Fibroblast of pulmonary artery (primary cell): ENCODE data around the gene CA5A.
A peak's percentile ranks its signal among the peaks of the same experiment; 100 is the strongest.

Source experiments
- DNase-seq: peaks from one replicate; pipeline ENCODE4 v3.0.0-alpha.2; 2010; ENCODE audit warnings: low read depth
- H3K4me3 ChIP-seq: replicated peaks from 2 replicates; pipeline ENCODE4 v1.5.1; 2011; ENCODE audit warnings: low read depth, mild to moderate bottlenecking, control low read depth, low read length, moderate library complexity
- TF ChIP-seq, protein P1 (sequence below): IDR thresholded peaks from 2 replicates; pipeline ENCODE4 v1.5.1; 2011; ENCODE audit warnings: mild to moderate bottlenecking, control low read depth, low read length, inconsistent platforms; ENCODE audit errors: missing control alignments

The CA5A gene

DNA sequence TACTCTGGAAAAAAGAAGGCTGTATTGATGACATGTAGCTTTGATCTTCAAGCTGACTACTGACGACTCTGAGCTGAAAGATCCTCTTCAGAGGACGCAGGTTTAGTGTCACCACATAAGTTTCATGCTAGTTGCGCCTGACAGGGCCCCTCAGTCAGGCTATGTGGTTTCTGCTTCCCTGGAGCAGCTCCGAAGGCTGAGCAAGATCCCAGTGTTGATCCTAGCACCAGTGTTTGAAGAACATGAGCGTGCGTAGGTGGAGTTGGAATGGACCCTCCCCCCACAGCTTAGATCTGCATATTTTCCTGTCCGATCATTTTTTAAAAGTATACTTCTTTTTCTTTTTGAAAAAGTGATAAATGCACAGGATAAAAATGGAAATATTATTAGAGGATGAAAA lies 32.2 kb upstream of the CA5A start:
- TF ChIP-seq, protein P1, sequence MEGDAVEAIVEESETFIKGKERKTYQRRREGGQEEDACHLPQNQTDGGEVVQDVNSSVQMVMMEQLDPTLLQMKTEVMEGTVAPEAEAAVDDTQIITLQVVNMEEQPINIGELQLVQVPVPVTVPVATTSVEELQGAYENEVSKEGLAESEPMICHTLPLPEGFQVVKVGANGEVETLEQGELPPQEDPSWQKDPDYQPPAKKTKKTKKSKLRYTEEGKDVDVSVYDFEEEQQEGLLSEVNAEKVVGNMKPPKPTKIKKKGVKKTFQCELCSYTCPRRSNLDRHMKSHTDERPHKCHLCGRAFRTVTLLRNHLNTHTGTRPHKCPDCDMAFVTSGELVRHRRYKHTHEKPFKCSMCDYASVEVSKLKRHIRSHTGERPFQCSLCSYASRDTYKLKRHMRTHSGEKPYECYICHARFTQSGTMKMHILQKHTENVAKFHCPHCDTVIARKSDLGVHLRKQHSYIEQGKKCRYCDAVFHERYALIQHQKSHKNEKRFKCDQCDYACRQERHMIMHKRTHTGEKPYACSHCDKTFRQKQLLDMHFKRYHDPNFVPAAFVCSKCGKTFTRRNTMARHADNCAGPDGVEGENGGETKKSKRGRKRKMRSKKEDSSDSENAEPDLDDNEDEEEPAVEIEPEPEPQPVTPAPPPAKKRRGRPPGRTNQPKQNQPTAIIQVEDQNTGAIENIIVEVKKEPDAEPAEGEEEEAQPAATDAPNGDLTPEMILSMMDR: no peak
- DNase-seq: no peak
- H3K4me3 ChIP-seq: no peak overlapping the region

DNA sequence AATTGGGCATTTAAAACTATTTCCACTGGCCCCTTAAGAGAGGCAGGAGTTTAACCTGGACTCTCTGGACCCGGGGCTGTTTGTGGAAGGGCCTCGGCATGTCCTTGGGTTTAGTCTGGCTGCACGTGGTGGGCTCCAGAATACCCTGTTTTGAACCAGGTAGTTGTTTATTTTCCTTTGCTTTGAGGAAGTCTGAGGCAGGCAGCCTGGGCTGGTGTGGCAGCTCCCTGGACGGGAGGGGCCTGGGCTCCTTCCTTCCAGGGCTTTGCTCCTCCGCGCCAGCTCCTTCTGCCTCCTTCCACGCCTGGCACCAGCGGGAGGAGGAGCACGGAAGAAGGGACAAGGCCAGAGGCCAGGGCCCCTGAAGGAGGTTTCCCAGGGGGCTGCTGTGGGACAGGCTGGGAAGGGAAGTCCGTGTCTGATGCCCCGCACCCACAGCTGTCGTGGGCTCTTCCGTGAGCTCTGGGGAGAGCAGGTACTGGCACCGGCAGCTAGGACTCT lies 30.4 kb upstream of the CA5A start:
- no peak for DNase-seq
- H3K4me3 ChIP-seq: no peak overlapping the region
- TF ChIP-seq, protein P1: no peak

DNA sequence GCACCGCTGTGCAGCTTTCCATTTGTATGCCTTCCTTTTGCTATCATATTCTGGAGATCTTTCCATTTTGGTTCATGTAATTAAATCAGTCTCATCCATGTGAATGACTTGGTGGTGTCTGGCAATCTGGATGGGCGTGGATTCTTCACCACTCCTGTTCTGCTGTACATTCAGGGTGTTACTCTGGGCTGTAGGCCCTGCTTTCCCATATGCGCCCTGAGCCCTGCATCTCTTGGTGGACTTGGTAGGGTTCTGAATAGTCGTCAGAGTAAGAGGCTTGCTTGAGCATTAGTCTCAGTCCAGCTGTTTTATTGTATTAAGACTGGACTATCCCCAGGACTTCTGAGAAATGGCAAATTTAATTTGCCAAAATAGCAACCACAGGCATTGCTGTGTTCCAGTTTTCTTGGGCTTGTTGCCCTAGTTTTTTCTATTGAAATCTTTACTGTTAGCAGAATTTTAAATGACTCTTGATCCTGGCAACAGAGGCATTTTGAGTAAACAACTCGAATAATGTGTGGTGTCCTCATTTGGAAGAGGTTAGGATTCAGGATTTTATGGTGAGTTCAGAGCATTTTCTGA lies 29.8 kb upstream of the CA5A start:
- peak; percentile 52 for DNase-seq
- H3K4me3 ChIP-seq: no peak overlapping the region
- TF ChIP-seq, protein P1: no peak

DNA sequence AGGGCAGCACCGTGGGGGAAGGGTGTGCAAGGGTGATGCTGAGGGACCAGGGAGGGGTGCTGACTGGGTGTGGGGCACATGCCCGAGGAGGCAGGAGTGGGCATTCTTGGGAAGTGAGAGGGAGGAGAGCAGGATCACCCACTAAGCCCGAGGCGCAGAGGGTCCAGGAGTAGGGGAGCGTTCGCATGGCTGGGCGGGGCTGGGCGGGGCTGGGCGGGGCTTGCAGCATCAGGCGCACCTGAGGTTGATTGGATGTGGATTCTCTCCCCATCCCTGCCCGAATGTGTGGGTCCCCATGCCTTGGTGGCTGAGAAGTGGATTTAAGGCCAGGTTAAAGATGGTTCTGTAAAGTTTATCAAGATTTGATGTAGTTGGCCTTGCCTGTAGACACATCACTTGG lies 29.1 kb upstream of the CA5A start:
- DNase-seq: no peak
- no peak overlapping the region for H3K4me3 ChIP-seq
- TF ChIP-seq, protein P1: no peak

GRCh38 chr16:87964049-87964659 lies 27.8 kb upstream of the CA5A start:
- no peak for DNase-seq
- TF ChIP-seq, protein P1: no peak
- no peak overlapping the region for H3K4me3 ChIP-seq

- peak; percentile 91 for DNase-seq
- H3K4me3 ChIP-seq: no peak overlapping the region
- TF ChIP-seq, protein P1: no peak
Observed at GRCh38 chr16:87963400-87963799, 27.1 kb upstream of the CA5A start.

DNA sequence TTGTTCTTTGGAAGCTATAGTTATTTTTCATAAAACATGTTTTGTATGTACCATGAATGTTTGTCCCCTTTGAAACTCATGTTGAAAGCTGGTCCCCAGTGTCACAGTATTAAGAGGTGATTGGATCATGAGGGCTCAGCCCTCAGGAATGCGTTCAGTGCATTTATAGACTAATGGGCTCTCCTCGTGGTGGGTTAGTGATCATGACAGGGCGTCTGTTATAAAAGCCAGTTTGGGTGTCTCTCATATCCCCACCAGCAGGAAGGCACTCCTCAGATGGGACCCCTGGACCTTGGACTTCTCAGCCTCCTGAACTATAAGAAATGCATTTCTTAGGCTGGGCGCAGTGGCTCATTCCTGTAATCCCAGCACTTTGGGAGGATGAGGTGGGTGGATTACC lies 25.3 kb upstream of the CA5A start:
- no peak overlapping the region for H3K4me3 ChIP-seq
- TF ChIP-seq, protein P1: no peak
- DNase-seq: no peak
